Hepatocyte (in vitro differentiated cells): ENCODE measurements around the gene PRMT5.

ENCODE experiments used
- CTCF ChIP-seq: fragments of 200-600 bp; sonication (generic); IDR thresholded peaks from 2 replicates; pipeline ENCODE4 v1.5.1; 2016; ENCODE audit warnings: antibody characterized with exemption, mild to moderate bottlenecking; ENCODE audit not compliant: poor library complexity
- EZH2 ChIP-seq: fragments of 200-600 bp; sonication (generic); IDR thresholded peaks from 2 replicates; pipeline ENCODE4 v1.6.1; 2016; ENCODE audit warnings: antibody characterized with exemption, mild to moderate bottlenecking, borderline replicate concordance
- EZH2phosphoT487 ChIP-seq: fragments of 200-600 bp; sonication (generic); IDR thresholded peaks from one replicate; pipeline ENCODE4 v1.6.1; 2018; ENCODE audit warnings: antibody characterized with exemption, mild to moderate bottlenecking, low read depth, moderate library complexity; ENCODE audit not compliant: unreplicated experiment, severe bottlenecking

GRCh38 chr14:22890416-22890815 lies 38.8 kb downstream of the PRMT5 start:
- TF ChIP-seq CTCF (no peak), EZH2phosphoT487 (no peak), EZH2 (no peak)
